EH (cell line): ENCODE data around the gene RBBP7.

Experiments
- DNase-seq: peaks from one replicate; pipeline ENCODE4 v3.0.0-alpha.2; 2015; ENCODE audit warnings: low read depth

Gene RBBP7

DNA sequence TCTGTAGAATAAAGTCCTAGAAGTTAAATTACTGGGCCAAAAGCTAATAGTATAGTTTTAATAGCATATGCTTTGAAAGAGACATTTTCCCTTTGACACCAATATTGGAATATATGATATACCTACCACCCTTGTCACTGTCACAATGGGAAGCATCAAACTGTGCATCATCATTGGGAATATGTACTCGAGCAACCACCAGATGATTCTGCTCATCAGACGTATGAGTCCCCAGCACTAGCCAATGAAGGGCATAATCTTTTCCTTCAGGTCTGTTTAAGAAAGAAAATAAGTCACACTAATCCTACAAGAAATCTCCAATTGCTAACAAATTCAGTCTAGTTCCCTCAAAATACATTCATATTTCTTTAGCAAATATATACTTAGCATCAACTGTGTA lies 7.3 kb downstream of the RBBP7 start:
- DNase-seq: no peak

DNA sequence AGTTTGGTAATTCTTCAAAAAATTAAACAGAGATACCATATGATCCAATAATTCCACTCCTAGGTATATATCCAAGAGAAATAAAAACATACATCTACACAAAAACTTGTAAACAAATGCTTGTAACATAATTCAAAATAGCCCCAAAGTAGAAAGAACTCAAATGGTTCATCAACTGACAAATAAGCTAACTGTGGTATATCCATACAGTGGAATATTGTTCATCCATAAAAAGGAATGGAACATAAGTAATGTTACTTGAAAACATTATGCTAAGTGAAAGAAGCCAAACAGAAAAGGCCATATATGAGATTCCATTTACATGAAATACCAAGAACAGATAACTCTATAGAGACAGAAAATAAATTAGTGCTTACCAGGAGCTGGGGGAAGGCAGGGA lies 13.4 kb downstream of the RBBP7 start:
- DNase-seq: no peak

DNA sequence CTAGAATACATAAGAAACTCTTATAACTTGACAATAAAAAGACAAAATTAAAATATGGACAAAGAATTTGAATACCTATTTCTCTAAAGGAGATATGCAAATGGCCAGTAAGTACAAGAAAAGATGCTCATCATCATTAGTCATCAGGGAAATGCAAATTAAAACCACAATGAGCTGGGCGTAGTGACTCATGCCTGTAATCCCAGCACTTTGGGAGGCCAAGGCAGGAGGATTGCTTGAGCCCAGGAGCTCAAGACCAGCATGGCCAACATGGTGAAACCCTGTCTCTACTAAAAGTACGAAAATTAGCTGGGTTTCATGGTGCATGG lies 14.1 kb downstream of the RBBP7 start:
- DNase-seq: peak; percentile 67

DNA sequence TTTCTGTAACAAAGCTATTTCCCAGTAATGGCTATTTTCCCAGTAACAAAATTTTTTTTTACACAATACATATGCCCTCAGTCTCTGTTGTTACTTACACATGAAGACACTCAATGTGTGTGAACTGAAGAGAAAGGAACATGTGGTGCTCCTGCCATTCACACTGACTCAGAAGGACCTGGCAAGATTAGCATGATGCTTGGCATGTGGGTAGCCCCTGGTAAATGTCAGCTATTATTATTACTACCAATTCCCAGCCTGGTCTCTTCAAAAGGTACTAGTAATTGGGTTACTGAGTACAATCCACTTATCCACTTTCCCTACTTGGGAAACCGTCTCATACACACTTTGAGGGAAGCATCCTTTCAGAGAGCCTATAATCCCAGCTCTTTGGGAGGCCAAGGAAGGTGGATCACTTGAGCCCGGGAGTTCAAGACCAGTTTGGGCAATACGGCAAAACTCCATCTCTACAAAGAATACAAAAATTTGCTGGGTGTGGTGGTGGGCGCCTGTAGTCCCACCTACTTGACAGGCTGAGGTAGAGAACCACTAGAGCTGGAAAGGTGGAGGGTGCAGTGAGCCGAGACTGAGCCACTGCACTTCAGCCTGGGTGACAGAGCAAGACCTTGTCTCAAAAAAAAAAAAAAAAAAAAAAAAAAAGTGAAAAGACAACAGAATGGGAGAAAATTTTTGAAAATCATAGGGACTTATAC lies 14.6 kb downstream of the RBBP7 start:
- DNase-seq: no peak

DNA sequence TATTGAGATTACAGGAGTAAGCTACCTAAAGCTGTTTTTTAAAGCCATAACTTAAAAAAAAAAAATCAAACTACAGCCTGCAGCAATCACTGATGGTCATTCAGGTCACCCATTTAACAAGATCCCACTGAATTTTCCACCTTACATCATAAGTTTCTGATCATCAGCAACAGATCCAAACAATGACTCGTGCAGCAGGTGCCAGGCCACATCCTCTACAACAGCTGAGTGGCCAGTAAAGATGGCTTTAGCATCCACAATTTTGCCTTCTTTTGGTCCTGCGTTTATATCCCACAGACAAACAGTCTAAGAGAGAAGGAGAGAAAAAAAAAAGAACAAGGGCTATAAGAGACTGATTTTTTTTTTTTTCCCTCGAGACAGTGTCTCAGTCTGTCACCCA lies 16.6 kb downstream of the RBBP7 start:
- no peak for DNase-seq

DNA sequence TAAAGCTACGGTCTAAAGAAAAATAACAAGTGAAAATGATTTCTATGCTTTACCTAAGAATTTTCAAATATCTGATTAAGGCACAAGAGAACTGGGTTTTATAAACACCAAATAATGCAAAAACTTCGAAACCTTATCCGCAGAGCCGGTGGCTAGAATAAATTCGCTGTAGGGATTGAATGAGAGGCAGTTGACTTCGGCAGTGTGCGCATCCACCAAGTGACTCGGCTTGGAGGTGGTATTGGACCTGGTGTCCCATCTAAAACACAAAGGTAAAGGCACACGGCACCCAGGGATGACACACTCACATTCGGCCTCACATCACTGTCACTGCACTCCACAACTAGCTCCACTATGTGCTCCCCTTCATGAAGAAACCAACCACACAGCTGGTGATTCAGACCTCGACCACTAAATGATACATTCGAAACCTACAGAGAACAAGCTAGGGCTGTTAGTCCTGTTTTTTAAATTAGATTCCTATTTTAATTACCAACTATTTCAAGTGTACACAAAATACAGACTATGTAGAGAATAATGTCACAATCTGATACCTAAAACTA lies 17.5 kb downstream of the RBBP7 start:
- no peak for DNase-seq

DNA sequence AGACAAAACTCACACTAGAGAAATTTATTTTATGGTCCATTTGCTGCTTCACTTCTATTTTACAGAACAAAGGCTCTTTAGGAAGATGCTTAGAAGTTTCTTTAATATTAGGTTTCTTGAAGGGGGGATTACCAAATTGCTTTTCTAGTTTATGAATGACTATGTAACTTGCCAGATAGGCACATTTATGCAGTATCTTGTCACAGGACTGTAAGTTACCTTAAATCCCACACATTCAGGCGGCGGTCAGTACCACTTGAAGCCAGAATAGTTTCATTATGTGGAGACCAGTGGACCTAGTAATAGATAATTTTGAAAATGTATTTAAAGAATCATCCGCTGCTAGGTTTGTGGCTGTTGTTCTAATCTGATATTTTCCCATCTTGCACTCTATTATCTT lies 18.3 kb downstream of the RBBP7 start:
- no peak for DNase-seq

DNA sequence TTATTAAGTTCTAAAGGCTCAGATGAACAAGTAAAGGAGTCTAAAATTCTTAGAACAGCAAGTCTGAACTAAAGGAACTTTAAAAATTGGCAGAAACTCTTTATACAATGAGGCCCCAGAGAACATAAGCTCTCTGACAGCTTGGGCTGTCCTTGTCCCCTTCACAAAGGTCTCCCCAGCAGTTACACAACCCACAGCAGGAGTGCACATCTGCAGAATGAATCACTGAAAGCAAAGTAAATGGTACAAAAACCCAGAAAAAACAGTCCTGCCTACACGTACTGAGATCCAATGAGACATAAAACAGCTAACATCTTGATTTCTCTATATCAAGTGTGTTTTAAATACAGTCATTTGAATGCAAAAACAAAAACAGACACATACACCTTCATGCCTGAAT lies 18.7 kb downstream of the RBBP7 start:
- DNase-seq: no peak

DNA sequence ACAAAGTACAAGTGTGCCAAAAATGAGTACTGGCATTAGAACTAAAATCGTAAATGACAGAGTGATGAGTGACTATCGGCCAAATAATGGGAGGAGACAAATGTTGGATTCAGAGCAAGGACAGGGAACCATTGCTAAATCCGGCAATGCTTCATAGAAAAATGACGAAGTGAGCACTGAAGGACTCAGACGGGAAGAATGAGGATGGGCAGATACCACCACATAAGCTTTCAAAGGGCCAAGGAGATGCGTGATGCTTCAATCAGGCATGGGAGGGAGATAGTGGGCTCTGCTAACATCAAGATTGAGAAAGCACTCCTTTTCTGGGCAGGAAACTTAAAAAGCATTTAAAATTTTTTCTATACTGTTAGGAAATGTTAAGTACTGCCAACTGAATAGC lies 21.6 kb downstream of the RBBP7 start:
- DNase-seq: no peak

DNA sequence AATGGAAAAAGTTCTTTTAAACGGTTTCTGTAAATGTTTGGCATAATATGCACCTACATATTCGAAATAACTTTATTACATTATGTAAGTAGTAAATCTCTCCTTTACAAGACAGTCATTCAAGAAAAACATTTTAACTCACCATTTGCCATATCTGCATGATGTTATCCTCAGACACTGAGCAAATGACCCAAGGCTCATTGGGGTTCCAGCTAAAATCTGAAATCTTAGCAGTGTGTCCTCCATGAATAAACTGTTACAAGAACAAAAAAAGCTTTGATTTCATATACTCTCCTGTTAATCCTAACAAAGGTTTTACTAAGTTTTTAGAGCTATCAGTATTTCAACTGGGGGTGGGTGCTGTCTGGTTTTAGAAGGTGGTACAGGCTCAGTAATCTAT lies 24.5 kb downstream of the RBBP7 start:
- DNase-seq: no peak

DNA sequence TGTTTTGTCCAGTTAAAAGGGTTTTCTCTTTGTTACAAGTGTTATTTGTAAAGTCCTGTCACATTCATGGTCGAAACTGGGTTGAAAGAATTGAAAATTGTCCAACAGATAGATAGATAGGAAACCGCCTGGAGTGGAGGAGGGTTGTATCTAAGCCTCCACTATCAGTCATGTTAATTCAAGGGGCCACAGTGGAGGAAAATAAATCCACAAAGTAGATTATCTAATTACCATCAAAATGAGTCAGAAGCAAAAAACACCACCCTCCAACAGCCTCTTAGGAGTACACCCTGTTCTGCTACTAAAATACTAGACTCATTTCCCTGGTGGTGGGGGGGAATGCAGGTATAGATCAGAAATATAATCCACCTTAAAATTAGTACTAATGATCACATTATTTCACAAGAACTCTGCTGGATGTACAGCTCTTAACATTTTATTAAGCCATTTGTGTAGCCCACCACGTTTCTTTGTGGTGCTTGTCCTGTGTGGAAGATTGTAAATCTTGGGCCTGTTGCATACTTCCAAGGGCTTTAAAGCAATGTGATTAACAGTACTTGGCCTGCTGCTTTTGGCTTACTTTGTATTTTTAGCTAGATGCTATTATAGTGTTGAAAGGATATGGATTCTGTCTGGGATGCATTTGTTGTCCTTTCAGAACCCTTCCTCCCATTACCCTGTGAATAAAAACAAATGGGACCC lies 26.8 kb downstream of the RBBP7 start:
- DNase-seq: no peak

DNA sequence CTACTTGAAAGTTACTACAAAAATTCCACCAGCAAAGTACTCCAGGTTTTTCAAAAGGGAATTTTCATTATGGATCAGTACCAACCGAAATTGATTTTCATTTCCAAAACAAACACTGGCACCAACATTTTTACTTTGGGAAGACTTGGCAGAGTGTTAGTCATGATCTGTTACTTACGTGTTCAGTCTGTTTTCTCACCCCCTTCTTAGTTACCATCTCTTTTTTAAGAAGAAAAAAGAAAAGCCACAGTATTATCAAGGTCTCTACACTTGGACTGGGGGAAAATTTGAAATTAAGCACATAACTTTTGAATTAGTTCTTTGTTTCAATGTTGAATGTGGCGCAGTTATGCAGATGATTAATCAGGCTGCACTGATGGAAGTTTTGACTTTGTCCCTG lies 27.5 kb downstream of the RBBP7 start:
- no peak for DNase-seq

DNA sequence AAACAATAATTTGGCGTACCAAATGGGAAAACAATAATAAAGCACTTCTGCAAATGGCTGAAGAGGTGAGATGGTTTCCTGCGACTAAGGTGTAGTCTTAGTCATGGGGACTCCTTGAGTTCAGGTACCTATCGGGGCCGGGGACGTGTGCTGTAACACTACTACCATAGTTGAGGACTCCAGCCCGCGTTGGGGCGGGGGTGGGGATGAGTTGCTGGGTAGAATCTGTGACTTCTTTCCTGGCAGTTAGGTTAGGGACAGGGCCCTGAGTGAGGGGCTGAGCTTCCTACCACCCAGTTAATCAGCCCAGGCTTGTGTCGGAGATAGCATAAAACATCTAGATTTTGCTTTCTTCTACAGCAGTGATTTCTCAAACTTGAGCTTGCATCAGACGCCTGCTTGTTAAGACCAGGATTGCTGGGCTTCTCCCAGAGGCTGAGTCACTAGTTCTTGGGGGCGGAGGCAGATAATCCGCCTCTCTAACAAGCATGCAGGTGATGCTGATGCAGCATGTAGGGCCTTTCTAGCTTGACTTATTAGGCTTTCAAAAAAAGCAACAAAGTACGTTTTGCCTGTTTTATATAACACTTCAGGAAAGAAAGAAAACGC lies 30.2 kb downstream of the RBBP7 start:
- DNase-seq: peak; percentile 80

DNA sequence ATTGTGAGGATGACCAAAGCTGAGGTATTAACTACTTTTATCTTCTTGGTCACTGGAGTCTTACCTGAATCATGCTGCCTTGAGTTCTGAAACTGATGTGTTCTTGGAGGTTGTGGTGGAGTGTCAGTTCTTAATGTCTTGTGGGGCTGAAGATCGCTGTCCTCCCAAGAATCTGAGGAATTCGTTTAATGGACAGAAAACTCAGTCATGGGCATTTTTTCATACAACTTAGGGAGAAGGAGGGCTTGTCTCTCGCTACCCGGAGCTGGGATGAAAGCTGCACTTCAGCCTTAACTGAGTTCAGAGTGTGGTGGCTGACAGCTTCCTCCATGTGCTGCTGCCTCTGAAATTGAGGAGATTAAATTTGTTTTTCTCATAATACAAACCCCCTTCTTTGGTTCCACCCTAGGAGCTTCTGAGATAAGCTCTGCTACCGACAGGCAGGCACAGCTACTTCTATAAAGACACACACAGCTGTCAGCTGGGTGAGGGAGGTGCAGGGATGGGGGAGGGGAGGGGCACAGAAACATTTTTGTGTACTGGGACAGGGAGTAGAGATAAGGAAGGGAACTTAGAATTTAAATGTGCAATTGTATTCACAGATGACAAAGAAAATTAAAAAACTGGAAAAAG lies 30.8 kb downstream of the RBBP7 start:
- peak; percentile 73 for DNase-seq

DNA sequence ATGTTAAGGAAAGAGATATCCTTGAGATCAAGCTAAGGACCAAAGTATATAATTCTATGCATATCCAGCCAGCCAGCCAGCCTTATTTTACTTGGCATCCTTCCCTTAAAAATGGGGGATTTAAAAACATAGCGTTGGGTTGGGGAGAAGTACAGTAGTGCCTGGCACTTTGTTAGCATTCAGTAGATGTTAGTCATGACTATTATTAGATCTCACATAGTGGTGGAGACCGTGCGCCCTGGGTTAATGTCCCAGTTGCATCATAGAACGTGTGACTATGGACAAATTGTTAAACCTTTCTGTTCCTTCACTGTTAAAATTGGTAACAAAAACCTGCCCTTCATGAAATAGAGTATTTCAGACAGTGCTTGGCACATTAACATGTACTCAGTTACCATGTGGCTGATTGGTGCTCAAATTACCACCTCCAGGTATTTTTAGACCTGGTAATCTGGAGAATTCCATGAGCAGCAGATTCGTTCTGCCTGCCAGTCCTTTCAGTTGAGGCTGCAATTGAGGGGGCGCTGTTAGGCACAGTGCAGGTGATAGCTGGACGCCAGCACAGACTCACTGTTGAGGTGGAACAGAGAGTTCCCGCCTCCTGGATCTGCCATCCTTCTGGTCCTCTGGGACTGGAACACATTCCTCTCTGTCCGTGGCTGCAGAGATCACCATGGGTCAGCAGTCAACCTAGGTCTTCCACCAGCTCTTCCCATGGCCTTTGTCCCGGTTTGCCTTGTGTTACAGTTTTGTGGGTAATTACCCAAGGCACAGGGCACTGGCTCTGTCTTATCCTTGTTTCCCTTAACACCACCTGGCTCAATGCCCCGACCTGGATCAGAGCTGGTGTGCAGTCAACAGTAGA lies 31.7 kb downstream of the RBBP7 start:
- peak; percentile 91 for DNase-seq

DNA sequence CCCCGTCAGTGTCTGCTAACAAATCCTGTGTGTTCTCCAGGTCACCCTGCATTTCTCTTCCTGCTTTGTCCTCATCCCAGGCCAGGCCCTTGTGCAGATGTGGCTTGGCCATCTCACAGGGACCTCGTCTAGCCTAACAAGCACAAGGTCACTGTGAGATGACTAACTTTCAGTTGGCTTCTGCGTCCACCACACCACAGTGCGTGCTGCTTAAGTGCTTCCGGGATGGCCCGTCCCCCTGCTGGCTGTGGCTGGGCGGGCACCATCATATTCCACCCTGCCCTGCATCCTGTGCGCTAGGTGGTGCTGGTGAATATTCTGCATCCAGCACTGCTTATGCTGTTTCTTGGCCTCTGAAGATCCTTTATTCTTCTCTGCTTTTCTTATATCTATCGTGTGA lies 33.8 kb downstream of the RBBP7 start:
- DNase-seq: no peak

DNA sequence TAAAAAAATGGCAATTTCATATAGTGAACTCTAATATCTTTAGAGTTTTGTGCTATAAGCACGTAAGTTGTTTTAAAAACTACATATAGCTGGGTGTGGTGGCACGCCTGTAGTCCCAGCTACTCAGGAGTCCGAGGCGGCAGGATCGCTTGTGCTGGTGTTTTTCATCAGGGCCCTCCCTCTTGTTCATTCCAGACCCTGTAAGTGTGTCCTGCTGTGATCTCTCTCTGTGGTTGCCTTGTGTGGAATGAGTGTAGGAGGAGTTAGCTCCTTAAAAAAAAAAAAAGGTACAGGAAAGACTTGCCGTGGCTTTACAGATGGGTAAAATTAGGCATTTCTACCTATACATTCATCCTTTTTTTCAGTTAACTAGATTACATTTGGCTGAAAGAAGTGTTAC lies 35.4 kb downstream of the RBBP7 start:
- DNase-seq: peak; percentile 29

DNA sequence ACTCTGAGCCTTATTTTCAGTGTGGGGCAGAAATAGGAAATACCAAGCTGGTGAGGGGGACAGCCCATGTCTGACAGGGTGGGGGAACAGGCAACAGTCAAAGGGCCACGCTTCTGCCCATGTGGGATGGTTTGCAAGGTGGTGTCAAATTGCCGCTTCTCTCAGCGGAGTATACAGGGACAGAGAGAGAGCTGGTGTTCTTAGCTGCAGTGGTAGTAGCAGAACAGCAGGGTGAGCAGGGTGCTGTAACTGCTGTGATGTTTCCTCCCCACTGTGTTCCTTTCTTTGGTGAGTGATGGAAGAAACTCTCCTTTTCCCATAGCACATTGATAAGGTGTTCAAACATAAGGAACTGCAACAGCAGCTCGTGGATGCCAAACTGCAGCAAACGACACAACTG lies 37.9 kb downstream of the RBBP7 start:
- peak; percentile 26 for DNase-seq

DNA sequence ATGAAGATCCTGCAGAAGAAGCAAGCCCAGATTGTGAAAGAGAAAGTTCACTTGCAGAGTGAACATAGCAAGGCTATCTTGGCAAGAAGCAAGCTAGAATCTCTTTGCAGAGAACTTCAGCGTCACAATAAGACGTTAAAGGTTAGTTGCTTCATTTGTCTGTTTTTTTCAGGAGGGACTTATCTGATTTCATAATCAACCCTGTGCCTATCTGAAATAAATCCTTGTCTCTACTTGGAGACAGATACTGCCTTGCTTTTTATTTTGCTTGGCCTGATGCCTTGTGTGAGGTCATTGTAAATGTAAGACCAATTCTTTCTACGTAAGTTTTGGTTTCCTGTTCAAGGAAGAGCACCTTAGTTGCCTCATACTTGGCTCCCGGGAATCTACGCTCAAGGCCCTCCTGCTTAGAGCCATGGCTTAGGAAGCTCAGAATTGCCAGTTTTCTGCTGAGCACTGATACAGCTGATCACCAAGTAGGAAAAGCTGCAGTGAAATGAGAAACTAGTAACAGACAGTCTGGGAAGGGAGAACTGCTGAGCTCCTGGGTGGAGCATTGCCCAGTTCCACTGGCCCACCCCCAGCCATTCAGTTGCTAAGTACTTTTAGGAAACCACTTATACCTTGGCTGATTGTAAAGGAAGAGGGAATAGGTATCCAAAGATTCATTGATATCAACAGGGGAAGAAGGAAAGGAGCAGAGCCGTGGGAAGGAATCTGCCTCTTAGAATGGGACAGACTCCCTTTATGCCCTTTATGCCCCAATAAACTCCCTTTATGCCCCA lies 41.8 kb downstream of the RBBP7 start:
- peak; percentile 66 for DNase-seq

DNA sequence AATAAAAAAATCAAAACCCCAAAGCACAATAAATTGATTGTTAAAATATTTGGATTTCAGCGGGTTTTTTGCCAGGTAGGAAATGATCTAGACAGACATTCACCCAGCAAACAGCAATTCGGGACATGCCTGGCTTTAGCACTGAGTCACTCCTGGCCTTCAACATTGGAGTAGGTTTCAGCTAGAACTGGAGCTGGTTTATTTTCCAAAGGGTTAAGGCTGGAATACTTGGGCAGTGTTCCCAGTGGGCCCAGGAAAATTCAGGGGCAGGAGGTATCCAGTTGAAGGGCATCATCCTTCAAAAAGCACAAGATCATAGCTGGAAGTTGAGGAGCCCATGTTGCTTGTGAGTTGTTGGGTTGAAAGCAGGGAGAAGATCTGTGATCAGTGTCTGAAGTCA lies 42.9 kb downstream of the RBBP7 start:
- DNase-seq: peak; percentile 35

DNA sequence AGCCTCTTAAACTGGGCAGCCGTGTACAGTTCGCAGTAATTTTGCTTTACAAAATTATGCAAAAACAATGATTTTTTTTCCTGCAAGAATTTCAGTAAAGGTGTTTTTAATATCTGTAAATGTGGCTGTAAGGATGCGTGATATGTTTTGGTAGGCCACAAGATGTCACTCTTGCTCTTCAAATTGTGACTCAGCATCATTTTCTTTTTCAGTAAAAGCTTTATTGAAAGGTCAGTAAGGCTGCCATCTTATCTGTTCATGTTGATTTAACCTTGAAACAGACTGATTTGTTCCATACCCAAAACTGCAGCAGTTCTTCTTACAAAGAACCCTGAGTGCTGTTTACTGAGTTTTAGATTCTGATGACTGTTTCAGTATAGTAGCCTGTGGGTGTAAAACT lies 44.0 kb downstream of the RBBP7 start:
- peak; percentile 59 for DNase-seq
